Endothelial cell of umbilical vein (primary cell): Measurements from ENCODE around the gene PDGFA. TPM values are rescaled to one million over a fixed set of nuclear protein-coding genes. Genes with fewer than 3 reads are reported as not detected.

Source experiments
- BruUV-seq: library from RNA; stranded (reverse); fragments of 400-500 nt; replicated peaks from 2 replicates; lab custom pipeline; 2021; lab: Mats Ljungman, UMichigan
- CTCF ChIA-PET: fragments of 300-600, 350-600 bp; sonication (Branson Sonifier 250); formaldehyde crosslinking; loops from one replicate; lab custom pipeline; 2021; ENCODE audit warnings: antibody characterized with exemption, inconsistent platforms; lab: Charles Lee
- POLR2A ChIA-PET: fragments of 300-600, 350-600 bp; sonication (Branson Sonifier 250); formaldehyde crosslinking; loops from one replicate; lab custom pipeline; 2021; ENCODE audit warnings: antibody characterized with exemption, inconsistent platforms; lab: Charles Lee
- DNase-seq: peaks from one replicate; pipeline ENCODE4 v3.0.0-alpha.2; 2011; ENCODE audit warnings: low read depth, low spot score
- FAIRE-seq: peaks from 2 replicates; lab custom pipeline; 2011; peaks lifted over from hg19 to GRCh38; lab: Jason Lieb, UNC
- H2AFZ ChIP-seq: 2 replicates; pipeline ENCODE4 v1.6.0; 2012; ENCODE audit warnings: low read depth, low read length, control low read depth, inconsistent platforms
- H3K27ac ChIP-seq: 2 replicates; pipeline ENCODE4 v1.5.1; 2011; ENCODE audit warnings: low read depth, mild to moderate bottlenecking, control low read depth, low read length, moderate library complexity; ENCODE audit not compliant: insufficient read depth
- H3K27me3 ChIP-seq, 2 experiments: 2 replicates each; pipeline versions ENCODE4 v1.6.0 to v1.6.1; 2011; ENCODE audit warnings: low read length in 2 of 2, mixed read lengths in 1 of 2; ENCODE audit not compliant: control insufficient read depth in 2 of 2, insufficient read depth in 2 of 2
- H3K36me3 ChIP-seq, 2 experiments: 2 replicates in 1 of 2; 3 replicates in 1 of 2; pipeline ENCODE4 v1.5.1; 2011; ENCODE audit warnings: low read length in 2 of 2, mild to moderate bottlenecking in 1 of 2, moderate library complexity in 1 of 2; ENCODE audit not compliant: control insufficient read depth in 2 of 2, insufficient read depth in 2 of 2; ENCODE audit errors: extremely low read depth in 1 of 2
- H3K4me1 ChIP-seq: 3 replicates; pipeline ENCODE4 v1.5.1; 2011; ENCODE audit warnings: mild to moderate bottlenecking, low read length; ENCODE audit not compliant: control insufficient read depth, insufficient read depth; ENCODE audit errors: extremely low read depth
- H3K4me2 ChIP-seq: 2 replicates; pipeline ENCODE4 v1.6.1; 2011; ENCODE audit warnings: low read length, control low read depth, mixed read lengths; ENCODE audit not compliant: insufficient read depth
- H3K4me3 ChIP-seq, 3 experiments: fragments of 200-600 bp in 1 of 3; sonication (generic), shearing (Covaris generic) in 1 of 3; replicated peaks in 1 of 3; 2 replicates each; pipeline ENCODE4 v1.5.1; 2011 to 2016; ENCODE audit warnings: control low read depth in 3 of 3, low read length in 3 of 3, mild to moderate bottlenecking in 2 of 3, inconsistent platforms in 1 of 3, low read depth in 1 of 3, moderate library complexity in 1 of 3; ENCODE audit not compliant: insufficient read depth in 1 of 3
- H3K79me2 ChIP-seq: 2 replicates; pipeline ENCODE4 v1.6.0; 2012; ENCODE audit warnings: low read length, inconsistent platforms; ENCODE audit not compliant: control insufficient read depth, insufficient read depth
- H3K9ac ChIP-seq: replicated peaks from 2 replicates; pipeline ENCODE3; 2011; ENCODE audit warnings: low read length, control low read depth; ENCODE audit not compliant: insufficient read depth; ENCODE audit errors: extremely low read depth
- H3K9me1 ChIP-seq: replicated peaks from 3 replicates; pipeline ENCODE4 v1.6.0; 2011; ENCODE audit warnings: mild to moderate bottlenecking, low read length; ENCODE audit not compliant: control insufficient read depth, insufficient read depth; ENCODE audit errors: extremely low read depth
- H3K9me3 ChIP-seq: replicated peaks from 2 replicates; pipeline ENCODE4 v1.5.1; 2012; ENCODE audit warnings: low read length, inconsistent platforms; ENCODE audit not compliant: control insufficient read depth, insufficient read depth
- H4K20me1 ChIP-seq: replicated peaks from 2 replicates; pipeline ENCODE3; 2011; ENCODE audit warnings: mild to moderate bottlenecking, low read length; ENCODE audit not compliant: control insufficient read depth, insufficient read depth; ENCODE audit errors: extremely low read depth
- CTCF ChIP-seq, 2 donors: IDR thresholded peaks; 1 replicate in 1 of 2; 2 replicates in 1 of 2; pipeline ENCODE4 v1.5.1; 2011; ENCODE audit warnings: low read length in 2 of 2, mild to moderate bottlenecking in 2 of 2, moderate library complexity in 2 of 2, control low read depth in 1 of 2, inconsistent platforms in 1 of 2, low read depth in 1 of 2; ENCODE audit not compliant: insufficient read depth in 1 of 2; ENCODE audit errors: extremely low read depth in 1 of 2
- EZH2 ChIP-seq: IDR thresholded peaks from 2 replicates; pipeline ENCODE4 v1.6.1; 2012; ENCODE audit warnings: borderline replicate concordance, low read depth, mild to moderate bottlenecking, moderate library complexity, low read length, inconsistent platforms; ENCODE audit not compliant: severe bottlenecking
- FOS ChIP-seq: IDR thresholded peaks from 2 replicates; pipeline ENCODE4 v1.6.1; 2011; ENCODE audit warnings: mild to moderate bottlenecking, low read length, moderate library complexity, borderline replicate concordance; ENCODE audit not compliant: insufficient read depth
- GATA2 ChIP-seq: IDR thresholded peaks from 2 replicates; pipeline ENCODE4 v1.7.0; 2011; ENCODE audit warnings: low read depth, mild to moderate bottlenecking, moderate library complexity, mixed read lengths, low read length; ENCODE audit not compliant: insufficient read length, insufficient read depth
- JUN ChIP-seq: IDR thresholded peaks from 2 replicates; pipeline ENCODE4 v1.6.1; 2011; ENCODE audit warnings: borderline replicate concordance, low read depth; ENCODE audit not compliant: insufficient read length, insufficient read depth
- MAX ChIP-seq: IDR thresholded peaks from 2 replicates; pipeline ENCODE4 v1.6.1; 2011; ENCODE audit not compliant: insufficient read depth, insufficient read length
- MYC ChIP-seq: IDR thresholded peaks from one replicate; pipeline ENCODE4 v1.6.1; 2011; ENCODE audit warnings: mild to moderate bottlenecking, low read depth, low read length
- POLR2A ChIP-seq: IDR thresholded peaks from 2 replicates; pipeline ENCODE4 v1.6.1; 2012; ENCODE audit warnings: low read depth, mild to moderate bottlenecking, control low read depth, low read length
- POLR2AphosphoS5 ChIP-seq: IDR thresholded peaks from 2 replicates; pipeline ENCODE4 v1.6.1; 2012; ENCODE audit warnings: low read depth, mild to moderate bottlenecking, control low read depth, low read length, moderate library complexity; ENCODE audit not compliant: insufficient read depth
- dilution Hi-C: fragments of 300-500 bp; cut with MboI; formaldehyde crosslinking; loops from one replicate; pipeline ENCODE4 v1.15.0; 2019; ENCODE audit warnings: low sequenced_read_pairs; ENCODE audit not compliant: extremely low pct_ligation_motif_present
- intact Hi-C: fragments of 100-400 bp; cut with micrococcal nuclease; formaldehyde crosslinking; loops from one replicate; pipeline ENCODE4 v1.10.0; 2022
- polyA plus RNA-seq, 4 experiments: library from polyadenylated mRNA; depleted of rRNA in 3 of 4; stranded (reverse) in 3 of 4; unstranded in 1 of 4; fragments of >200 nt; gene quantifications; 2 replicates each; pipeline versions ENCODE4 v1.2.1 to v1.2.3, GENCODE V29; 2011 to 2012; ENCODE audit warnings: missing spikeins in 1 of 4
- total RNA-seq: library from RNA; stranded (reverse); gene quantifications from 2 replicates; pipeline ENCODE4 v1.2.3, GENCODE V29; 2021

The PDGFA gene
- total and polyA plus RNA-seq, 2 donors (not counting 3 experiments of a cell fraction or from before 2014, with no cell fraction given): 17.4 to 62.4 TPM

- POLR2A ChIA-PET: interaction anchor here (0.6 kb wide), 1 partner anchor 9 kb away, joined by 4 read pairs; no protein-coding TSS in a partner anchor
Measured at GRCh38 chr7:485188-486081, 34.2 kb downstream of the PDGFA start.

More at GRCh38 chr7:485188-486081, 34.2 kb downstream of the PDGFA start:
- H3K27ac ChIP-seq: no peak overlapping the region
- CTCF ChIA-PET: interaction anchor here (1.2 kb wide), 1 partner anchor 53 kb away, joined by 4 read pairs; no protein-coding TSS in a partner anchor
- H4K20me1 ChIP-seq: no peaks in the 10 kb centered on the region
- H3K9me3 ChIP-seq: no peaks in the 10 kb centered on the region
- no peaks in the 10 kb centered on the region for H3K79me2 ChIP-seq
- H2AFZ ChIP-seq: no peak overlapping the region
- no peaks in the 10 kb centered on the region for H3K4me1 ChIP-seq
- peaks cover 2 to 4% of the 10 kb centered on the region in 2 experiments for H3K27me3 ChIP-seq
- no peak for TF ChIP-seq POLR2AphosphoS5
- no peak for TF ChIP-seq FOS
- no peak for TF ChIP-seq POLR2A
- no peak for TF ChIP-seq MYC
- no peak for TF ChIP-seq CTCF (IDR thresholded peaks at IDR 0.05; ENCODE audit: extremely low read depth in 1 of 2, insufficient read depth in 1 of 2, low read depth in 1 of 2, low read length in 2 of 2)
- TF ChIP-seq EZH2: no peak
- no peak for TF ChIP-seq JUN
- TF ChIP-seq MAX: no peak
- TF ChIP-seq GATA2: no peak
- no peak for DNase-seq
- no peak overlapping the region for H3K9ac ChIP-seq
- dilution Hi-C loops: no loop called here
- no TSS peak for BruUV-seq
- FAIRE-seq: no peak
- intact Hi-C loops: no loop called here
- H3K4me3 ChIP-seq: no peak overlapping the region
- H3K36me3 ChIP-seq: no peaks in the 10 kb centered on the region
- H3K4me2 ChIP-seq: no peak overlapping the region
- no peaks in the 10 kb centered on the region for H3K9me1 ChIP-seq
